ENCODE results near the gene PKP3.

Gene PKP3

DNA sequence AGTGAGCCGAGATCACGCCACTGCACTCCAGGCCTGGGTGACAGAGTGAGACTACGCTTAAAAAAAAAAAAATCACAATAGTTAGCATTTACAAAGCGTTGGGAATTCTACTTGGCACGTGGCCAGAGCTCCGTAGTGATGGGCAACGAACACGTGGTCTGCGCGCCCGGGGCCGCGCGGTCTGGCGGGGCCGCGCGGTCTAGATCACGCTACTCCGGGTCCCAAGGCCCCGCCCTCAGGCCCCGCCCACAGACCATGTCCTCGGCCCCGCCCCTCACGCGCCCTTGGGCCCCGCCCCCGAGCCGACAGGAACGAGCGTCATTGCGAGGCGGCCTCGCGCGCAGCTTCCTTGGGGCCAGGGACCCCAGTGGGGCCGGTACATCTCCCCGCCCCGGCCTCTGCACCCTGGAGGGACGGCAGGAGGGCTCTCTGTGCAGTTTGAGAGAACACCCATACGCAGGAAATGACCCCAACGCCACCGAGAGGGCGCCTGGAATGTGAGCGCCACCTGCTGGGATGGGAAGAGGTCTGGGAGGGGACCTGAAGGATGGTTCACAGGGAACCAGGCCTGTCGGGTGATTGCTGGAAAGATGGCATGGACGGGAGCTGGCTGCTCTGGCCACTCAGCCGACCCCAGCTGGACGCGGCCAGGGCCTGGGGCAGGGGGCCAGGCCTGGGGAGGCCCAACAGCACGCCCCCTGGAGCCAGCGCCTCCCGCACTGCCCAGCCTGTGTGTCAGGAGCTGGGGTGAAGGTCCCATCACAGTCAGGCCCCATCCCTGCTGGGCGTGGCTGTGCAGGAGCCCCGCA, 54.1 kb downstream of the PKP3 start:
- peak; percentile 91 to 93 (median 93) for DNase-seq

GRCh38 chr11:449889-450808, 56.1 kb downstream of the PKP3 start, which contains the start of gene PTDSS2:
PTDSS2 (plus strand) TSS chr11:450279; CDS start chr11:450456, 177 bp downstream.
- peak; percentile 86 to 94 (median 91) for DNase-seq

DNA sequence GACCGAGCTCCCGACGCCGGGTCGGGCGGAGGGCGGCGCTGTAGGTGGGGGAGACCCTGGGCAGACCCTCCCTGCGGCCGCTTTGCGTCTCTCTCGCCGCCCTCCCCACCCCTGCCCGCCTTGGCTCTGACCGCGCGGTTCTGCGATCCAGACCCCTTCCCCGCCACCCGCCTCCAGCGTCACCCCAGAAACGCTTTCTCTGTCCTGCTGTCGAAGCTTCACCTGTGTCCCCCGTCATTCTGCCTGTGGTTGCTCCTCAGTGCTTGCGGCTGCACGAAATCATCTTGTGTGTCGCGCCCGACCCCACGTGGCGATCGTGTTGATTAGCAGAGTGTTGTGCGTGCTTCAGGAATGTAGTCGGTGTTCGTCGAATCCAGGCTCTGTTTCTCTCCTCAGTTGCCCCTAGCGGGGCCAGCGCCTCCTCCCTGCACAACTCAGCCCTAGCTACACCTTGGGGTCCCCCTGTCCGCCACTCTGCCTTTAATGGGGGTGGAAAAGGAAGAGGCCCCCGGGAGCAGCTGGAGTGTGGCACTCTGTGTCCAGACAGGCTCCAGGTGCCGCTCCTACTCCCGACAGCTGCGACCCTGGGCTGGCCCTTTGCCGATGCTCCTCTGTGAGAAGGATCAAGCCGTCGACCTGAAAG, 56.9 kb downstream of the PKP3 start:
- DNase-seq = peak; percentile 59 to 81 (median 77)

DNA sequence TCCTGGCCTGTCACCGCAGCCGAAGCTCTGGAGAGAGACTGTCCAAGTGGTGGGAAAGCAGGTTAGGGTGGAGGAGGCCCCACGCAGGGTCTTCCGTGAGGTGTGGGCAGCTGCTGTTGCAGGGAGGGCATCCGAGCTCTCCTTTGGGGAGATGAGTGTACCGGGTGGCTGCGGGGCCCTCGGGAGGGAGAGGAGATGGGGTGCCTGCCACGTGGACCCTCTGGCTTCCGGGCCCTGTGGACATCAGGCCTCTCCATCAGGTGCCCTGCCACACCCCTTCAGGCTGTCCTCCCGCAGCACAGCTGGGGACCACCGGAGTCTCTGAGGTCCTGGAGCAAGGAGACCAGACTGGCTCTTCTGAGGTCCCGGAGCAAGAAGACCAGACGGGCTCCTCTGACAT, 57.7 kb downstream of the PKP3 start:
- no peak for DNase-seq

- DNase-seq = no peak
These were observed 58.3 kb downstream of the PKP3 start for GRCh38 chr11:452203-452744.

DNA sequence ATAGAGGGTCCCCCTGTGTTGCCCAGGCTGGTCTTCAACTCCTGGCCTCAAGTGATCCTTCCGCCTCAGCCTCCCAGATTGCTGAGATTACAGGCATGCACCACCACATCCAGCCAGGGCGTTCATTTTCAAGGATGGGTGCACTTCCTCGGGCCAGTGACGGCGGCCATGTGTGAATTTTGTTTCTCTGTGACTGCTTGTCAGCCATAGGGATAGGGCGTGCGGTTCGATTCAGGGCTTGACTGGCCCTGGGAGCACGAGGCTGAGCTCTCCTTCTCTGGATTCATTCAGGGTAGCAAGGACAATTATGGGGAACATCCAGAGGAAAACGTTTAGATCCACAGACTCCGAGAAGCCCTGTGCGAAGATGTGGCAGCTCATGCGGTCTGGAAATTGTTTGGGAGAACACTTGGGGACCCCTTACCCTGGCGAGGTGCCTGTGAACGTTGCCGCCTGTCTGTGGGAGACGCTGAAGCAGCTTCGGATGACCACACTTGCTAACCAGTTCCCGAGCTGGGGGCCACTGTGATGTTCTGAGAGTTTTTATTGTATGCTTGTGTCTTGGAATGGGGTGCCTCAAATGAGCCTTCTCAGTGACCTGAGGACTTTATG, 59.0 kb downstream of the PKP3 start:
- no peak for DNase-seq

DNA sequence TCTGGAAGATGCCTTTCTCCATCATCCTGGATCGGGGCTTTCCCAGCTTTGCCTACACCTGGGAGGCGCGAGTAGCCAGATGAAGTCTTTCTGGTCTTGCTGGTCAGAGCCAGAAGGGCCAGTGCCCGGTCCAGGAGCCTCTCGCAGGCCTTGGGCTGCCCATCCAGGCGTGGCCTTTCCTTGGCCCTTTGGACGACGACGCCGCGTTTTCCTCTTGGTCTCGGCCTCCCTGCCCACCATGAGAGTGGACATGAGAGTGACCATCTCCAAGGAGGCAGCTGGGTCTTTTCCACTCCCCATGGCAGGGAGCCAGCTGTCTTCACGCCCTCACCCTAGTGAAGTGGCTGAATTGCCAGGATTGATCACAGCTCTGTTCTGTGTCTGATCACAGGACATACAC, 59.6 kb downstream of the PKP3 start:
- no peak for DNase-seq

DNA sequence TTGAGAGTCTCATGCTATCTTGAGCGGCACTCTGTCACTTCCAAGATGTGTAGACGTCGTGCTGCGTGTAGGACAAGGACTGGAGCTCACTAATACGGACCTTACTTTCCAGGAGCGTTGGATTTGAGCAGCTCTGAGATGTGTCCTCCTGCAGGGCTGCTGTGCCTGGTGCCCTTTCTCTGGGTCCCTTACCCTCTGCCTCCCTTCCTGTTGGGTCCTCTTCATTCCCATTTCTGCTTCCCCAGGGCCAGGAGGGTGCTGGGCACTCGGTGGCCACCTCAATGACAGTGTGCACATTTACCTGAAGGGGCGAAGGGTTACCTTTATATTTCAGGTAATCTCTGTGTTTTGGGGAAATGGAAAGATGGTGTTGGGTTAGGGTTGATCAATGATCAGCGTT, 60.0 kb downstream of the PKP3 start:
- no peak for DNase-seq

Data from T-helper 1 cell (primary cell).